Measurements from ENCODE around the gene CHRND.
"Not testable (repeated sequence)": the region's sequence is repeated elsewhere in the genome, so short reads cannot be mapped to it uniquely, and the experiment has no call there.

Gene CHRND

GRCh38 chr2:232543928-232544631 is 18.1 kb downstream of the CHRND start:
- DNase-seq, result no peak

DNA sequence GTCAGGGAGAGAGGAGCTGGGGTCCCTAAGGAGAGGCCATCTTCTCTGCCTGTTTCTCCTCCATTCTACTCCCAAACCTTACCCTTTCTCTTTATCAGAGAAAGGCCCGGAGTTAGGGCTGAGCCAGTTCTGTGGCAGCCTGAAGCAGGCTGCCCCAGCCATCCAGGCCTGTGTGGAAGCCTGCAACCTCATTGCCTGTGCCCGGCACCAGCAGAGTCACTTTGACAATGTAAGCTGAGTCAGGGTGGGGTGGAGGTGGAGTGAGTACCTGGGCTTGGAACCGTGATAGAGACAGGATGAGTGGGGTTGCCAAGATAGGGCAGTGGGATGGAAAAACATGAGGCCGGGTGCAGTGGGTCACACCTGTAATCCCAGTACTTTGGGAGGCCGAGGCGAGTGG is 18.7 kb downstream of the CHRND start:
- DNase-seq, result no peak

DNA sequence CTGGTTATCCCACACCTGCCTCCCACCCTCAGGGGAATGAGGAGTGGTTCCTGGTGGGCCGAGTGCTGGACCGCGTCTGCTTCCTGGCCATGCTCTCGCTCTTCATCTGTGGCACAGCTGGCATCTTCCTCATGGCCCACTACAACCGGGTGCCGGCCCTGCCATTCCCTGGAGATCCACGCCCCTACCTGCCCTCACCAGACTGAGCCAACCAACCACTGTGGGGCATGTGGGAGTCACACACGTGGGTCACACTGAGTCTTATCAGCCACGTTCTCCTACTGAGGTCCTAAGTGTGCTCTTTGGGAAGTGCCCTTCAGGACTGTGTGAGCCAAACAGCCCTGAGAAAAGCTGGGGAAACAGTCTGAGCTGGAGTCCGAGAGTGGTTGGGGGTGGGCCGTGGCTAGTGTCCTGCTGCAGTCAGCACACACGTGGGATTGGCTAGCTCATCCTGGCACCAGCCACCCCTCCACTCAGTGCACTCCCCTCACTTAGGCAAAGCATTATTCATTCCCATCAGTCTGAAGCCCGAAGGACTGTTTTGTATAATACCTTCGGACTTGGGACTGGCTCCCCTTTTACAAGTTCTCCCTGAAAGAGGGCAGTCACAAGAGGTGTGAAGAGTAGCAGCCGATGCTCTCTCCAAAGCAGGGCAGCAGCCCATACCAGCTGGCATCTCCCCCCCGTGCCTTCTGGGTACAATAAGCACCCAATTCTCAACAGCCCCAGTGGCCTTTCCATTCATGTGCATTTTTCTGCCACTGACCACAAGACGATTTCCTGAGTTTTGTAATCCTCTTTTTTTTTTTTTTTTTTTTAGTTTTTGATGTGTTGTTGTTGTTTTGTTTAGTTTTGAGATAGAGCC is 19.8 kb downstream of the CHRND start:
- DNase-seq, result no peak

- DNase-seq, result no peak
Observed at GRCh38 chr2:232547991-232548390, 22.0 kb downstream of the CHRND start.

DNA sequence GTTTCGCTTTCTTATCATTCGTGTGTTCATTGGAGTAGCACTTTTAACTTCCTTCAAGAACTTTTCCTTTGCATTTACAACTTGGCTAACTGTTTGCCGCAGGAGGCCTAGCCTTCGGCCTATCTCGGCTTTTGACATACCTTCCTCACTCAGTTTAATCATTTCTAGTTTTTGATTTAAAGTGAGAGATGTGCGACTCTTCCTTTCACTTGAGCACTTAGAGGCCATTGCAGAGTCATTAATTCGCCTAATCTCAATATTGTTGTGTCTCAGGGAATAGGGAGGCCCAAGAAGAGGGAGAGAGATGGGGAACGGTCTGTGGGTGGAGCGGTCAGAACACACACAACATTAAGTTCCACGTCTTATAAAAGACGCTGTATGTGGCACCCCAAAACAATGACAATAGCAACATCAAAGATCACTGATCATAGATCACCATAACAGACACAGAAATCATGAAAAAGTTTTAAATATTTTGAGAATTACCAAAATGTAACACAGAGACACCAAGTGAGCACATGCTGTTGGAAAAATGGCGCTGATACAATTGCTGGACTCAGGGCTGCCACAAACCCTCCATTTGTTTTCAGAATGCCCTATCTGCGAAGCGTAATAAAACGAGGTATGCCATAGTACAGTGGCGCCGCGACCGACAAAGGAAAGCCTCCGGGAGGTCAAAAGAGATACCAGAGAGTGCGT is 23.8 kb downstream of the CHRND start:
- DNase-seq, result no peak

DNA sequence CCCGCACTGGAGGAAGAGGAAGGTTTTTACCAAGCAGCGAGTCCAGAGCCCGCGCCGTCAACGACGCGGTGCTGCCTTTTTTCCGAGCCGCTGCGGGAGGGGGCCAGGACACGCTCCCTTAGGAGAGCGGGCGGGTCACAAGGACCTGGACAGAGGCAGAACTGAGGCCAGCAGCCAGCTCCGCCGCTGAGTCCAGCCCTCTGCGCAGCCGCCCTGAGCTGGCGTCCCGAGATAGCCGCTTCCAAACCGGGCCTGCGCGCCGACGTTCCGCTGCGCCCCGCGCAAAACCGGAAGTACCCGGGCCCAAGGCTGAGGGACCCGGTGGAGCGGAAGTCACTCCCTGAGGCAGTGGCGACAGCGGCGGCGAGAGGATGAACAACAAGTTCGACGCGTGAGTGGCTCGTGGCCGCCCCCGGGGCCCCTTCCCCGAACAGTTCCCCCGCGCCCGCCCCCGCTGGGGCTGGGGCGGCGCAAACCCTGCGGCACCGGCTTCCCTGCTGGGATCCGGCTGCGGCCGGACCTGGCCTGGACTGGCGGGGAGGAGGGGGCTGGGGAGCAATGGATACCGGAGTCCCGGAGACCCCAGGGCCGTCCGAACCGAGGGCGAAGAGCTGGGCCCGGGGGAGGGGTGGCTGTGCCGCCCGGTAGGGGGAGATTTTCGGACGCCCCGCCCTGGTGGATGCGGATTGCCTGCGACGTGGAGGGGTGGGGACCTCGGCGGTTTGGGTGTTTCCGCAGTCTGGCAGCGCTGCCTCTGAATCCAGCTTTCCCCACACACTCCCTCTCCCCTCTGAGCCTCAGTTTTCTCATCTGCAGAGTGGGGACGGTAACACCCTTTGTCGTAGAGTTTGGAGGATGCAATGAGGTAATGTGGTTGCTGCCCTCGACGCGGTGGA is 24.6 kb downstream of the CHRND start, which contains the start of the genes EIF4E2 and TIGD1:
EIF4E2 (plus strand) TSS at position 336 of the 896 bp plus-strand sequence; CDS start at position 372, 36 bp downstream.
TIGD1 (minus strand) TSS at position 204 of the 896 bp plus-strand sequence. CDS start 675 bp downstream, outside the sequence.
- DNase-seq, result peak; percentile 96

GRCh38 chr2:232551250-232551638 is 25.3 kb downstream of the CHRND start:
- no peak for DNase-seq

DNA sequence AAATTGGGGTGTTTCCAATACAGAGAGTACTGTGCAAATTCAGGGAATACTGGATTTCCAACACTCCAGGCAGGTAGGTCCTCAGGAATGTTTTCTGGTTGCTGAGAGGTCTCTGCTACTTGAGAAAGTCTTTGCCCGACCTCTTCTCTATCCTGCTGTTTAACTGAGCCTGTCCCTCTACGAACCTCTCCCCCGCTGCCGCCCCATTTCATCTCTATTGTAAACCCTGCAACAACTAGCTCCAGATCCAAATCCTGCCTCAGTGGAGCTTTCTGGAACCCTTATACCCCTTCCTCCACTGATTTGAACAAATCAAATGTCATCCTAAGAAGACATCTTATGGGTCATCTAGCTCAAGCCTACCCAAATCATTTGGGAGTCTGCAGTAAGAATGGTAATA is 25.8 kb downstream of the CHRND start:
- DNase-seq, result no peak

GRCh38 chr2:232556426-232556825 is 30.5 kb downstream of the CHRND start:
- no peak for DNase-seq

DNA sequence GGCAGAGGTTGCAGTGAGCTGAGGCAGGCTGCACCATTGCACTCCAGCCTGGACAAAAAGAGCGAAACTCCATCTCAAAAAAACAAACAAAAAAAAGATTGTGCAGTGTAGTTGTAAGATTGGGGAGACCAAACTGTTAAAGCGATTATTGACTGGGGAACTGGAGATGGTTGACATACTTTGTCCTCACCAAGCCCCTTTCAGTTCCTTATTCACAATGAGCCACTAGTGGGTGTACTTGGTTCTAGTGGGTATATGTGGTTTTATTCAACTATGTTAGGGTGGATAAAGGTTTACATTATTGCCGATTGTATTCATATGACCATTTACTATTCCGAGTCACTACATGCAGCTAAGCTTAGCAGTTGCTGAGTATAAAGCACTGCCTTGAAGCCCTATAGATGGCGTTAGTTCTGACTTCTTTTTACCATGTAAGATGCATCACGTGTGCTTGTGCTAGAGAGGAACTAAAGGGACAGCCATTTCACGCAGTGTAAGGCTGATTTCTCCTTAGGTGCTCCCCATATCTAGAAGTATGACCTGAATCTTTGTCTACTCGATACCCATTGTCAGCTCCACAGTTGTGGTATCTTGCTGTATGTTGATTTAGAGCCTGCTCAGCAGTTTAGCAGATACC is 36.7 kb downstream of the CHRND start:
- no peak for DNase-seq

GRCh38 chr2:232563580-232563979 is 37.6 kb downstream of the CHRND start:
- no peak for DNase-seq

DNA sequence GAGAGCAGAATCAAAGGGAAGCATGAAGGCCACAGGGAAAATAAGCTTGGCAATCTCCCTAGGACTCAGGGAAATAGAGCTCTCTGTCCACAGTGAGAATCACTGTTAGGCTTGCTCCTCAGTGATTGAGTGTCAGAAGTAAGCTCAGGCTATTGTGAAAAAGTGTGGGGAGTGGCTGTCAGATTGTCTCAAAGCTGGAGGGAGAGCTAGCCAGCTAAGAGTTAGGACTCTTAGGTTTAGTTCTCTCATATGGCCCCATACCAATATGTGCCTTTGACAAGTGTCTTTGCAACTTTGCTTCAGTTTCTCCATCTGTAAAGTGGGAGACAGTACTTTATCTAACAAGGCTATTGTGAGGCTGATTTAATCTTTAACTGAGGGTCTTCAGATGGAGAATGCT is 41.8 kb downstream of the CHRND start:
- DNase-seq, result no peak

GRCh38 chr2:232568161-232568560 is 42.2 kb downstream of the CHRND start:
- no peak for DNase-seq

GRCh38 chr2:232569541-232569940 is 43.6 kb downstream of the CHRND start:
- no peak for DNase-seq

GRCh38 chr2:232570481-232570880 is 44.5 kb downstream of the CHRND start:
- DNase-seq, result not testable (repeated sequence)

DNA sequence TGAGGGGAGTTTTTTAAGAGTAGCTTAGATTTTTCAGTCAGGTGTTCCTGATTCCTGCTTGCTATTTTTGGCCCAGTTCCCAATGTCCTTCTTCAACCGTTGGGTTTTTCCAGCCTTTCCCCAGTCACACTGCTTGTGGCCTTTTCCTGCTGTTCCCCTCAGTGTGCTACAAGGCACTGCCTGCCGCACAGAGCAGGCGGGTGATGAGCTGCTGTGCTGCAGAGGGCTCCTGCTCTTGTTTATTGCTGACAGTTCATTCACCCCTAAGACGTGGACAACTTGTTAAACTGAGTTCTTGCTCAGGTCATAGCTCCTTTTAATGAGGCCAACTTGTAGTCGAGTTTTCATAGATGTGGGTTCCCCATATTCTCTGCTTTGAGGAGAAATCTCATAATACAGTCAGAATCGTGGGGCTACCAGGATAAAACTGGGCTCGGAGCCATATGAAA is 45.1 kb downstream of the CHRND start:
- no peak for DNase-seq

DNA sequence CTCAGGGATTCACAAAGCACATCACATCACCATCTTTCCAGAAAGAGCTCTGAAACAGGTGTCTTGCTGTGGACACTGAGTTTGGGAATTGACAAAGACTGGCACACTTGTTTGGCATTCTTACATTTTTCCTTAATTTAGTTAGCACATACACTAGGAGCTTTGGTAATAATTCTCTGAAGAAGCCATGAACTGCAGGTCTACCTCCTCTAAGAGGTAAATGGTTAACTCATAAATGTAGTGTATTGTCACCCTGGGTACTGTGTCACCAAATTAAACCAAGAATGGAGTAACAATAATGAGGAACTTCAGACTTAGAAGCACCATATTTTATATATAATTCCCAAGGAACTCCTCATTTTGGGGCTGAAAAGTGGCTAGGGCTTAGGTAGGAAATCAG is 47.1 kb downstream of the CHRND start:
- DNase-seq, result no peak

- DNase-seq, result no peak
Observed at GRCh38 chr2:232573771-232574435, 47.9 kb downstream of the CHRND start.

- no peak for DNase-seq
Observed at GRCh38 chr2:232574674-232575403, 48.9 kb downstream of the CHRND start.

DNA sequence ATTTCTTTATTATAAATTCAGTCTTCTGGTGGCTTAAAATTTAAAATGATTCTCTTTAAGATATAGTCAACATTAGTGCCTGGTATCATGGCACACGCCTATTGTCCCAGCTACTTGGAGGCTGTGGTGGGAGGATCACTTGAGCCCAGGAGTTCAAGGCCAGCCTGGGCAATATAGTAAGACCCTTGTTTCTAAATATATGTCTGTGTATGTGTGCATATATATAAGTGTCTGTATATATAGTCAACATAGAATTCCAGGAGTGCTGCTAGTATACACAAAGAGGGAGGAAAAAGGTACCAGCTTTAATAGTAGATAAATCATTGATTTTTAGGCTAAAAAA is 49.4 kb downstream of the CHRND start:
- DNase-seq, result no peak

DNA sequence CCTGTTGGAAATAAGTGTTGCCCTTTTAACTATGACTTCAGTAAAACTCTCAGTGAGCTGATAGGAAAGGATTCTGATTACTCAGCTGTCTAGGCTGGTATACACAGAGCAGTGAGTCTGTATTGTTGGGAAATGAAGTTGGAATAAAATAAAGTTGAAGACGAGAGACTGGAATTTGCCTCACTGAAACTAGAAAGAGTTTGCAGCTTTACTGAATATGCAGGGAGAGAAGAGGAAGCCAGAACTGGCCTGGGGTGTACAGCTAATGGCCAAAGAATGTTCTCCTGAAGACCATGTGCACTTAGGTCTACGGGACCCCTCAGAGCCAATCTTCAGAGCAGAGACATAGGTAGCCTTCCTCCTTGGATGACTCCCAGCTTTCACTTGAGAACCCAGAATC is 51.0 kb downstream of the CHRND start:
- DNase-seq, result no peak
